Measurements from ENCODE around the gene COMT.
"Not testable (repeated sequence)": the region's sequence is repeated elsewhere in the genome, so short reads cannot be mapped to it uniquely, and the experiment has no call there.

The COMT gene

GRCh38 chr22:19909350-19910179, 32.0 kb upstream of the COMT start:
- no peak for FAIRE-seq

- no peak for FAIRE-seq
Observed at GRCh38 chr22:19910180-19910744, 31.3 kb upstream of the COMT start.

- FAIRE-seq = no peak
Observed at GRCh38 chr22:19911540-19912270, 29.9 kb upstream of the COMT start.

DNA sequence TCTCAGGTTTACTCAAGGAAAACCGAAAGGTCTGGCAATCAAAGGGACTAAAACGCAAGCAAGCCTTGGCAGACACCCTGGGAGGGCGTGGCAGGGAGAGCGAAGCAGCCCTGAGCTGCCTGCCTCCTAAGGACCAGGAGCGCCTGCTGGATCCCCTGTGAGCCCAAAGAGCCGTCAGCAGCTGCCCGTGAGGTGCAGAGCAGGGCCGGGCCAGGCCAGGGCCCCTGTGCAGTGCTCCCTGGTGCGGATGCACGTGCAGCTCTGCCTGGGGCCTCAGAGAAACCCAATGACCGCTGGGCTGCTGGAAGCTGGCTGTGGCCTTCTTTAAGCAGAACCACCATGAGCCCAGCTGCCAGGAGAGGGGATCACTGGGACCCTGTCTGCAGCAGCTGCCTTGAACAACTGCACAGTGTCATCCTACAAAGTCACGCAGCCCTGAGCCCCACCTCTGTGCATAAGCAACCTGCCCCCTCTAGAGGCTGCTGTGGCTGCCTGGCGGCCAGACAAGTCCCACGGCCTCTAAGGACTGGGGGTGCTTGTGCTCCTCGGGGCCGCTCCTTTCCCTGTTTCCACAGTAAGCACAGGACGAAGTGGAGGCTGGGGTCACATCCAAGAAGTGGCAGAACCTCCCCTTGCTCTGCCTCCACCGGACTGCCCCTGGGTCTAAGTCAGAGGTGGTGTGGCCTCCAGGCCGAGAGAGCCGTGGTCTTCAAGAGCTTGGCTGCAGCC, 29.1 kb upstream of the COMT start:
- FAIRE-seq = no peak

GRCh38 chr22:19913337-19913936, 28.1 kb upstream of the COMT start:
- FAIRE-seq = no peak

- no peak for FAIRE-seq
Observed at GRCh38 chr22:19914201-19914943, 27.2 kb upstream of the COMT start.

- FAIRE-seq = no peak
Observed at GRCh38 chr22:19915287-19915954, 26.2 kb upstream of the COMT start.

- no peak for FAIRE-seq
Observed at GRCh38 chr22:19916006-19916405, 25.6 kb upstream of the COMT start.

DNA sequence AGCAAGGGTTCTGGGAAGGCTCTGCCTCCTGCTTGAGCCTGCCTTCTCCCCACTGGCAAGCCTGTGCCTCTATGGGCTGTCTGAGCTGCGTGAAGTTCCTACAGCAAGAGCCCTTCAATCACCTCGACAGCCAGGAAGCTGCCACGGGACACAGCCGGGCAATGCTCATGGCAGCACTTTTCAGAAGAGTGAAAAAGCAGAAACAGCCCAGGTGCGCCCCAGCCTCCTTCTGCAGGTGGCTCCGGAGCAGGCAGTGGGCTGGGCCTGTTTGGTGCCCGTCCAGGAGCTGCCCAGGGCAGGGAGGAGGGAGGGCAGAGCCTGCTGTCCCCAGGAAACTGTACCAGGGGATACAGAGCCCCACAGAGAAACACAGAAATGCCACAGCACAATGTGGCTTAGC, 24.6 kb upstream of the COMT start:
- no peak for FAIRE-seq

DNA sequence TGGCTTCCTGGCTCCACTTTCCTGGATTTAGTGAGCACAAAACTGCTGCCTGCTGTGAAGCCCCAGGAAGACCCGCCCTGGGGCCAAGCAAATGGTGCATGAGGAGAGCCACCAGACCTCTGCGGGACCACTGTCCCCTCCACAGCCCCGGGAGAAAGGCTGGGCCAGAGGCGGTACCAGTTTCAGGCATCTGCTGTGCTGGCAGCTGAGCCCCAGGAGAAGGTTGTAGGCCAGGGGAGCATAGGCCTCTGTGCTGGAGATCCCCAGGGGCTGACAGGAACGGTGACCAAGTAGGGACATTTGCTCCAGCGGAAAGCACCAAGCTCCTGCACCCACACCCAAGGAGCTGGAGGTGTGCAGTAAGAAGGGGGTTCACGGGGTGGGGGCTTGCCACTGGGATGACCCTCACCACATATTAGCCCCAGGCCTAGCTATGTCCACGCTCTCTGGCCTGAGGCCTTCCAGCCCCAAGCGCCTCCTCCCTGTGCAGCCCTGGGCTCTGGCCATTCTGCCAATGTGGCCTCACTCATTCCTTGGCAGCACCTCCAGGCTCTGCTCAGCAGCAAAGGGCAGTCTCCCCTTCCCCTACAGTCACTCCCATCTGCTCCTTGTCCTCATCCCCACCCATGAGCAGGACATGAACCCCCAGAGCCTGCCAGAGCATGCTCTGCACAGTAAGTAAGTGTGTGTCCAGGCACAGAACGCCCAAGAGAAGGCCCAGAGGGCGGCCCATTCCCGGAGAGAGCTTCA, 24.0 kb upstream of the COMT start:
- FAIRE-seq = no peak

DNA sequence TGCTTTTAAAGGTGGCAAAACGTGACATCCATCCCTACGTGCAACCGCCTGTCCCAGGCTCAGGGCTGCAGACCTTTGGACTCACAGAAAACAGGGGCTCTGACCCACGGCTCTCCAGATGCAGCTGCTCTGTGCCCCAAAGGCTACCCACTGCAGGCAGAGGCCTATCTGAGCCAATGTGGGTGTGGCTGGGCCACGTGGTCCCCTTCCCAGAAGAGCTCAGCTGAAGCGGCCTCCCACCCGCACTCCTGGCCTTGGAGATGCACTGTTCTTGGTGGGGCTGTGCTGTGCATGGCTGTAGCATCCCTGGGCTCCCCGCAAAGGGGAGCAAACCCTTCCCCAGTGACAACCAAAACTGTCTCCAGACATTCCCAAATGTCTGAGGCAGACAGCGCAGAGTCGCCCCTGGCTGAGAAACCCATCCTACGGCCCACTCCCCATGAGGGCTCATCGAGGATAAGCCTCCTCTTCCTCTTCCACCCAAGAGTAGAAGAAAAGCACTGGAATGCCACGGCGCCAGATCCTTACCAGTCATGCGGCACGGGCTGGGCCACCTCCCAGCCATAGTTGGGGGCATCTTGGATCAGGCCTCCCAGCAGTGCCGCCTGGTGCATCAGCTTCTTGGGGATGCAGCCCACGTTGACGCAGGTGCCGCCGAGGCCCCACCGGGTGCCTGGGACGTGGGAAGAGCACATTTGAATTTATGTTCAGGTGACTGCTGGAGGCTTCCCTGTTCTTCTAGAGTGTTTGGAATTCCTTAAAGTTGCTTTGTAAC, 23.1 kb upstream of the COMT start:
- FAIRE-seq = no peak

DNA sequence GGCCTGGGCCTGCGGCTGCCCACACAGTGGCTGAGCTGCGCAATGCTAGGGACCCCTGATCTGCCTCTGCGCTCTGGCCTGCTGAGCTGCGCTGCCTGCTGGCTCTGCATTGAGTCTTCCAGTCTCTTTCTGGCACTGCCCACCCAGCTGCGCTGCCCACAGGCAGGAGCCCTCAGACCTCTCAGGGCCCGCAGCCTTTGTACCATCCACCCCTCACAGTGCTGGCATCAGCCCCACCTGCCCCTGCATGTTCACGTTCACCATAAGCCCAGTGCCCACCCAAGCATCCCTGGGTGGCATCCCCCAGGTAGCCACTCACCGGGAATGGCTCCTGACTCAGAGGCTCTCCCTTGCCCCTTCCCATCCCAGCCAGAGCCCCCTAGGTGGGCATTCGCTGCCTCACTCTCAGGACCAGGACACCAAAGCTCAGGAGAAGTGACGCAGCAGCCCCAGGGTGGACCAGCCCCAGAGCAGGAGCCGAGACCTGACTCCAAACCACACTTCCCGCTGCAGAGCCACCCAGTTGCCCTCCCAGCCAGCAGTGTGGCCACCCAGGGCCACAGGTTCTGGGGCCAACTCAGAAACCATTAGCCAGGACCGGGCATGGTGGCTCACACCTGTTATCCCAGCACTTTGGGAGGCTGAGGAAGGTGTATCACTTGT, 21.7 kb upstream of the COMT start:
- FAIRE-seq = no peak

DNA sequence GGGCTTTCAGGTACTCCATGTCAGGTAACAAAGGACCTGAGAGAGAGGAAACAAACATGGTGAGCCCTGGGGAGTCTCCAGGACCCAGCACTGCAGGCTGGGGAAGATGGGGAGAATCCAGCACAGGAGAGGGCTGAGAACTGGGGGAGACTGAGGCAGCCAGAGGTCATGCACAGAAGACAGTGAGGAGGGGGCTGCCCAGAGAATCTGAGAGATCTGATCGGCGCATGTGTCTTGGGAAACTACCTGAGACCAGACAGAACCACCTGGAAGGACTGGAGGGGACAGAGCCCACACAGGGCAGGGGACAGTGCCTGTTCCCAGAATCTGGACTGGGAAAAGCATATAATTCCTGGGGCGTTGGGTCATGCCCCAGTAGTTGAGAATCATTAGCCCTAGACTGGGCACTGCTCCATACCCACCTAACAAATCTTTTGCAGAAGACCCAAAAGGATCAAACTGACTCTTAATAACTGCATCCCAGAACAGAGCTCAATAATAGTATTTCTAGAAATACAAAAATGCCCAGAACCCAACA, 20.0 kb upstream of the COMT start:
- no peak for FAIRE-seq

DNA sequence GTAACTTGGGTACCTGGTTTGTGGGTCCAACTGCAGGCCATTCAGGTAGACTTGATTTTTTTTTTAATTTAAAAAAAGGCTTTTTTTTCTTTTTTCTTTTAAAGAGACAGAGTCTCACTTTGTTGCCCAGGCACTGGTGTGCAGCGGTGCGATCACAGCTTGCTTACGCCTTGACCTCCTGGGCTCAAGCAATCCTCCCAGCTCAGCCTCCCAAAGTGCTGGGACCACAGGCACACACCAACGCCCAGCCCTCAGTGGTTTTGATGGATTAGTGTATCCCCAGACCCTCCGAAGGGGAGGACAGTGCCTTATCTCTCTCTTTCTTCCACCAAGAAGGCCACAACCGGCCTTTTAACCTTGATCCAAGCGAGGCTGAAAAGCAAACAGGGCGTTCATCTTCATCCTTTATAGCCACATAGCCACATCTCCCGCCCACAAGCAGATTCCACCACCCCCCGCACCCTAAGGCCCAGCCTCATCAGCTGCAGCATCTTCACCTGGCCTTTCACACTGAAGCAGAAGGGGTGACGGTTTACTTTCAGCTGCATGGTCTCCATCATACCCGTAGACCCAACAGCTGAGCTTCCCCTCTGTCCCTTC, 17.6 kb upstream of the COMT start:
- FAIRE-seq = no peak

DNA sequence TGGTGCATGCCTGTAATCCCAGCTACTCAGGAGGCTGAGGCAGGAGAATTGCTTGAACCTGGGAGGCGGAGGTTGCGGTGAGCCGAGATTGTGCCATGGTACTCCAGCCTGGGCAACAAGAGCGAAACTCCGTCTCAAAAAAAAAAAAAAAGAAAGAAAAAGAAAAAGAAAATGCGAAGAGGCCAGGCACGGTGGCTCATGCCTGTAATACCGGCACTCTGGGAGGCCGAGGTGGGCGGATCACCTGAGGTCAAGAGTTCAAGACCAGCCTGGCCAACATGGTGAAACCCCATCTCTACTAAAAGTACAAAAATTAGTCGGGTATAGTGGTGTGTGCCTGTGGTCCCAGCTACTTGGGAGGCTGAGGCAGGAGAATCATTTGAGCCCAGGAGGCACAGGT, 15.5 kb upstream of the COMT start:
- FAIRE-seq = not testable (repeated sequence)

GRCh38 chr22:19927696-19928095, 13.9 kb upstream of the COMT start:
- FAIRE-seq = no peak

DNA sequence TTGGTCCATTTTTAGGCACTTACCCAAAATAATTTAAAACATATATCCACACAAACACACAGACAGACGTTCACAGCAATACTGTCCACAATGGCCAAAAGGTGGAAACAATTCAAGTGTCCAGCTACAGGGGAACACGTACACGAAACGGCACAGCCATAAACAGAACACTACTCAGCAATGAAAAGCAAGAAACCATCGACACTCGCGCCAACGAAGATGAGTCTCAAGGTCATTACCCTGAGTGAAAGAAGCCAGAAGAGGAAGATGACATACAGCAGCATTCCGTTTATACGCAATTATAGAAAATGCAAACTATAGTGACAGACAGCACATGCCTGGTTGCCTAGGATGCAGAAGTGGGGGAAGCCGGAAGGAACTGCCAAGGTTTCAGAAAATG, 13.4 kb upstream of the COMT start:
- FAIRE-seq = no peak
